Kidney epithelial cell (primary cell): ENCODE data around the gene MAGIX. TPM values are rescaled to one million over a fixed set of nuclear protein-coding genes. Genes with fewer than 3 reads are reported as not detected.
A peak's percentile ranks its signal among the peaks of the same experiment; 100 is the strongest.

Experiments used
- DNase-seq: peaks from one replicate; pipeline ENCODE4 v3.0.0-alpha.2; 2010; ENCODE audit warnings: low read depth
- H3K27me3 ChIP-seq: 2 replicates; pipeline ENCODE4 v1.6.0; 2011; ENCODE audit warnings: low read length; ENCODE audit not compliant: control insufficient read depth, insufficient read depth
- H3K36me3 ChIP-seq: 2 replicates; pipeline ENCODE4 v1.5.1; 2011; ENCODE audit warnings: low read length; ENCODE audit not compliant: control insufficient read depth, insufficient read depth
- H3K4me3 ChIP-seq: 2 replicates; pipeline ENCODE4 v1.5.1; 2011; ENCODE audit warnings: low read depth, mild to moderate bottlenecking, control low read depth, low read length
- total RNA-seq: library from RNA; depleted of rRNA; stranded (reverse); fragments of >200 nt; gene quantifications from 2 replicates; pipeline ENCODE4 v1.2.3, GENCODE V29; 2015
- TF ChIP-seq, protein P1 (sequence below): IDR thresholded peaks from 2 replicates; pipeline ENCODE4 v1.5.1; 2011; ENCODE audit warnings: mild to moderate bottlenecking, moderate library complexity, low read length, control low read depth, inconsistent platforms; ENCODE audit not compliant: insufficient read depth, poor library complexity, severe bottlenecking

The MAGIX gene
- total RNA-seq, 1 donor from 2014 or later, result 5.1 TPM

DNA sequence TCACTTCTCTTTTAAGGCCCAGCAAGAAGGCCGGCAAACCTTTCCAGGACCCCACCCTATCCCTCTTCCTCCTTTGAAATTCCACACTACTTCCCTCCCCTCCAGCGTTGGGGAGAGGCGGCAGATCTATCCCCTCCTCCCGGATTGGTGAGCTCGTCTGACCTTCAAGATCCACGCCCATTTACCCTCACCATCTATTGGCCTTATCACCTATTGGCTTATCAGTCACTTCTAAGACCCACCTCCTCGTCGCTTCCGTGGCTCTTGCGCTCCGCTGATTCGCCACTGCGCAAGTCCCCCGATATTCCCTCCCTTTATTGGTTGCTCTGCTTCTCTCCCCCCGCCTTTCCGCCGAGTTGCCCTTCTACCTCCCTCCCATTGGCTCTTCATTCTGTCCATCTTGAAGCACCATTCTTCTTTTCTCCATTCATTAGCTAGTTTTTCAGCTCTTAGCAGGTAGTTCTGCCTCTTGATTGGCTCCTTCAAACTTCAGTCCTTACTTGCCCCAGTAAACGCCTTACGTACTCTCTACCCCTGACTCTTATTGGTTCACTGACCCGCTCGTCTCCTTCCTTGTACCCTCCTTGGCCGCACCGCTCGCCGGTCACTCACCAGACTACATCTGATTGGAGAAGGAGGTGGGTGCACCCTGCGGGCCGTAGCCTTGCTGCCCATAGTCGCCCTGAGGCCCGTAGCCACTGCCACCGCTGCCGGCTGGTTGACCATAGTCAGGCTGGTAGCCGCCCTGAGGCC lies 28.4 kb downstream of the MAGIX start:
- Histone ChIP-seq H3K4me3 (peak overlapping the region; percentile 59), H3K27me3 (no peaks in the 10 kb centered on the region), H3K36me3 (no peaks in the 10 kb centered on the region)
- TF ChIP-seq, protein P1, sequence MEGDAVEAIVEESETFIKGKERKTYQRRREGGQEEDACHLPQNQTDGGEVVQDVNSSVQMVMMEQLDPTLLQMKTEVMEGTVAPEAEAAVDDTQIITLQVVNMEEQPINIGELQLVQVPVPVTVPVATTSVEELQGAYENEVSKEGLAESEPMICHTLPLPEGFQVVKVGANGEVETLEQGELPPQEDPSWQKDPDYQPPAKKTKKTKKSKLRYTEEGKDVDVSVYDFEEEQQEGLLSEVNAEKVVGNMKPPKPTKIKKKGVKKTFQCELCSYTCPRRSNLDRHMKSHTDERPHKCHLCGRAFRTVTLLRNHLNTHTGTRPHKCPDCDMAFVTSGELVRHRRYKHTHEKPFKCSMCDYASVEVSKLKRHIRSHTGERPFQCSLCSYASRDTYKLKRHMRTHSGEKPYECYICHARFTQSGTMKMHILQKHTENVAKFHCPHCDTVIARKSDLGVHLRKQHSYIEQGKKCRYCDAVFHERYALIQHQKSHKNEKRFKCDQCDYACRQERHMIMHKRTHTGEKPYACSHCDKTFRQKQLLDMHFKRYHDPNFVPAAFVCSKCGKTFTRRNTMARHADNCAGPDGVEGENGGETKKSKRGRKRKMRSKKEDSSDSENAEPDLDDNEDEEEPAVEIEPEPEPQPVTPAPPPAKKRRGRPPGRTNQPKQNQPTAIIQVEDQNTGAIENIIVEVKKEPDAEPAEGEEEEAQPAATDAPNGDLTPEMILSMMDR, result no peak
- peak; percentile 99 for DNase-seq

DNA sequence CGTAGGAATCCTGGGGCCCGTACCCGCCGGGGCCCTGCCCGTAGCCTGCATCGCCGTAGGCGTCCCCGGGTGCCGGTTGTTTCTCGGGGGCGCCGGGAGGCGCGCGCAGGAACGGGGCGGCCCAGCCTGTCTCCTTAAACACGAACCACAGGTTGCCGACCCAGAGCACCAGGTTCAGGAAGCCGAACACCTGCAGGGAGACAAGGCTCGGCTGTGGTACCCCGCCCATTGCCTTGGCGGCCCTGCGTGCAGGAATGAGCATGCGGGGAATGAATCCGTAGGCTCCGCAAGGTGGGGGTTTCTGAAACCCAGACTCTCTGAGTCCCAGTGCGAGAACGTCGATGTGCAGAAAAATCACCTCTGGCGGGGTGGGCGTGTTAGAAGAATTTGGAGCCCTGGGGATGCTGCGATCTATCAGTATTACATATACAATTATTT lies 29.0 kb downstream of the MAGIX start:
- Histone ChIP-seq H3K4me3 (peak overlapping the region; percentile 59), H3K27me3 (no peaks in the 10 kb centered on the region), H3K36me3 (no peaks in the 10 kb centered on the region)
- DNase-seq, result no peak
- TF ChIP-seq, protein P1, result no peak

DNA sequence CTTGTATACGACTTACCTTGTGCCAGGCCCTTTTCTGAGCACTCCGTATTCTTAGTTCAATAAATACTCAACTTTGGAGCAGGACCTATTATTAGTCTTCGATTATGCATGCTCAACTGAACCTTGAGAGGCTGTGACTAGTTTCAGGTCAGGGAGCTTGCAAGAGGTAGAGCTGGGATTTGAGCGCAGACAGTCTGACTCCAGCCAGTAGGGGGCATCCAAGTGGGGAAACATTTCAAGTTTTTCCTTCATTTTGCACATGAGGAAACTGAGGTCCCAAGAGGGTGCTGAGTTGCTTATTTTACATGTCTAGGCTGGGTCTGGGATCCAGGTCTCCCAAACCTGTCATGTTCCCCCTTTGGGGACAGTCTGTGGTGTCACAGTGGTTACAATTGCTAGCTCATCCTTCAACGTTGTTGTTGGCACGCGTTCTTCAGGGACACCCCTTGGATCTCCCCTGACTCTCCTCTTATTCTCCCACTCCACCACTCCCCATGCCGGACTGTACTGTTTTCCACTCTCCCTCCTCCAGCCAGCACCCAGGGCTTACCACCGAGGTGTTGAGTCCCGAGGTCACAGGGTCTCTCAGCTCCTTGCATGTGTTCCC lies 30.3 kb downstream of the MAGIX start:
- DNase-seq, result no peak
- Histone ChIP-seq H3K27me3 (peaks cover 1% of the 10 kb centered on the region), H3K36me3 (no peaks in the 10 kb centered on the region), H3K4me3 (no peak overlapping the region)
- TF ChIP-seq, protein P1, result peak; percentile 51

DNA sequence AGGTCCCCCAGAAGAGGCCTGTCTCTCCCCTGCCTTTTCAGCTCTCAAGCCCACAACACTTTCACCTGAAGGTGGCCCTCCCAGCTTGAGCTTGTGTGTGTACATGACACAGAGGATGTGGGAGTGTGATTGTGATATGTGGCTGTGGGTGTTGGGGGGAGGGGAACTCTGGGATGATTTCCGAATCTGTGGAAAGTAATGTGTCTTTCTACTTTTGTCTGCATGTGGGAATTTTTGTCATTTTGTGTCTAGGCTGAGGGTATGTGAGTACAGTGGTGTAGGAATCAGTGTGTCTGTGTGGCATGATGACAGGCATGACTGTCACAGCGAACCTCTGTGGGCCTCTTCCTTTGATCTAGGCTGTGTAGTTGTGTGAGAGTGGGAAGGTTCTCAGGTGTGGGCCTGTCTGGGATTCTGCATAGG lies 31.0 kb downstream of the MAGIX start:
- TF ChIP-seq, protein P1, result no peak
- Histone ChIP-seq H3K36me3 (no peaks in the 10 kb centered on the region), H3K4me3 (no peak overlapping the region), H3K27me3 (peaks cover 2% of the 10 kb centered on the region)
- DNase-seq, result no peak

DNA sequence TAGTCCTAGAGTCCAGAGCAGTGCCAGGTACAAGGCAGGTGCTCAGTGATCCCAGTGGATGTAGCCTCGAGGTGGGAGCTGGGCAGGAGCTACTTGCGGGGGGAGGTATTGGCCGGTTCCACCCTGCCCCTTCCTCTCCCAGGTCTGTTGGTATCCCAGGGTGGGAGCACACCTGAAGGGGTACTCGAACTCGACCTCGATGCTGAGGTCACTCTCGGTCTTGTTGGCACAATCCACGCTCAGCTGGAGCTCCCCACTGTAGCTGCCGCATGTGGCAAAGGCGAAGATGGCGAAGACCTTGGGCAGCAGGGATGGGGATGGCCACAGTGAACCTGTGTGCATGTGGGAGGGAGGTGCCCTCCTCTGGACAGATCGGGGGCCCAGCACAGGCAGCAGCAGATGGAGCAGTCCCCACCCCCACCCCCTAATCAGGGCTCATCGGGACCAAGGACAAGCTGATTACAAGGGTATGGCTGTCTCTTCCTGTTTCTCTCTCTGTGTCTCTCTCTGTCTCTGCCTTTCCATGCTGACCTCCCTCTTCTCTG lies 35.1 kb downstream of the MAGIX start:
- H3K4me3 ChIP-seq, result no peak overlapping the region
- no peaks in the 10 kb centered on the region for H3K36me3 ChIP-seq
- no peak for DNase-seq
- TF ChIP-seq, protein P1, result no peak
- peaks cover 5% of the 10 kb centered on the region for H3K27me3 ChIP-seq
